ENCODE data around the gene DGLUCY.
"Not testable (repeated sequence)": the region's sequence is repeated elsewhere in the genome, so short reads cannot be mapped to it uniquely, and the experiment has no call there.

Gene DGLUCY, protein sequence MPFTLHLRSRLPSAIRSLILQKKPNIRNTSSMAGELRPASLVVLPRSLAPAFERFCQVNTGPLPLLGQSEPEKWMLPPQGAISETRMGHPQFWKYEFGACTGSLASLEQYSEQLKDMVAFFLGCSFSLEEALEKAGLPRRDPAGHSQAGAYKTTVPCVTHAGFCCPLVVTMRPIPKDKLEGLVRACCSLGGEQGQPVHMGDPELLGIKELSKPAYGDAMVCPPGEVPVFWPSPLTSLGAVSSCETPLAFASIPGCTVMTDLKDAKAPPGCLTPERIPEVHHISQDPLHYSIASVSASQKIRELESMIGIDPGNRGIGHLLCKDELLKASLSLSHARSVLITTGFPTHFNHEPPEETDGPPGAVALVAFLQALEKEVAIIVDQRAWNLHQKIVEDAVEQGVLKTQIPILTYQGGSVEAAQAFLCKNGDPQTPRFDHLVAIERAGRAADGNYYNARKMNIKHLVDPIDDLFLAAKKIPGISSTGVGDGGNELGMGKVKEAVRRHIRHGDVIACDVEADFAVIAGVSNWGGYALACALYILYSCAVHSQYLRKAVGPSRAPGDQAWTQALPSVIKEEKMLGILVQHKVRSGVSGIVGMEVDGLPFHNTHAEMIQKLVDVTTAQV

GRCh38 chr14:91113829-91114078 lies at the start of gene DGLUCY:
DGLUCY (plus strand) TSS chr14:91114073; CDS start chr14:91160295, 46,222 bp downstream.
- peak; percentile 91 for DNase-seq

GRCh38 chr14:91065266-91065665 lies 48.6 kb upstream of the DGLUCY start:
- DNase-seq, result peak; percentile 49

GRCh38 chr14:91067186-91067585 lies 46.7 kb upstream of the DGLUCY start:
- no peak for DNase-seq

- DNase-seq, result no peak
These were observed 45.2 kb upstream of the DGLUCY start for GRCh38 chr14:91068642-91069041.

GRCh38 chr14:91070572-91070971 lies 43.3 kb upstream of the DGLUCY start:
- no peak for DNase-seq

GRCh38 chr14:91075553-91075952 lies 38.3 kb upstream of the DGLUCY start:
- no peak for DNase-seq

GRCh38 chr14:91078095-91078737 lies 35.7 kb upstream of the DGLUCY start:
- DNase-seq, result no peak

DNA sequence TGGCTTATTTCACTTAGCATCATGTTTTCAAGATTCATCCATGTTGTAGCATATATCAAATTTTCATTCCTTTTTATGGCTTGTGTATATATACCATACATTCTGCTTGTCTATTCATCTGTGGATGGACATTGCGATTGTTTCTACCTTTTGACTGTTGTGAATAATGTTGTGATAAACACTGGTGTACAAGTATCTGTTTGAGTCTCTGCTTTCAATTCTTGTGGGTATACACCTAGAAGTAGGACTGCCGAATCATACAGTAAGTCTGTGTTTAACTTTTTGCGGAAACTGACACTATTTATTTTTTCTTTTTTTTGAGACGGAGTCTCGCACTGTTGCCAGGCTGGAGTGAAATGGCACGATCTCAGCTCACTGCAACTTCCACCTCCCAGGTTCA lies 33.8 kb upstream of the DGLUCY start:
- DNase-seq, result no peak

DNA sequence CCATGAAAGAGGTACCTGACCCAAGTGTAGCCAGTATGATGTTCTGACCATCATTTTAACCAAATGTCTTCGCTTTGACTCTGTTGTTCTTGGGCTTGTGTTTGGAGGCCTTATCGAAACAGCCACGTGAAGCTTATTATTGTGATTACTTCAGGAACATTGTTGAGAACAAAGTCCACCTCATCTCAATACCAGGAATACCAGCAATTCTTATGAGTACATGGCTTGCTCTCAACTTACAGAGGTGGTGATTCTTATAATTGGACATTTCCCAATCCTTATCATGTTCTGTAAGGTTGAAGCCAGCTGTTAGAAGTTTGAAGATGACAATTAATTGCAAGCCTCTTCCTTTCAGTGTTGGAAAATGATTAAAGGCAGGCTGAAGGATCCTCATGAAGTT lies 31.6 kb upstream of the DGLUCY start:
- DNase-seq, result no peak

GRCh38 chr14:91084516-91084915 lies 29.4 kb upstream of the DGLUCY start:
- DNase-seq, result no peak

DNA sequence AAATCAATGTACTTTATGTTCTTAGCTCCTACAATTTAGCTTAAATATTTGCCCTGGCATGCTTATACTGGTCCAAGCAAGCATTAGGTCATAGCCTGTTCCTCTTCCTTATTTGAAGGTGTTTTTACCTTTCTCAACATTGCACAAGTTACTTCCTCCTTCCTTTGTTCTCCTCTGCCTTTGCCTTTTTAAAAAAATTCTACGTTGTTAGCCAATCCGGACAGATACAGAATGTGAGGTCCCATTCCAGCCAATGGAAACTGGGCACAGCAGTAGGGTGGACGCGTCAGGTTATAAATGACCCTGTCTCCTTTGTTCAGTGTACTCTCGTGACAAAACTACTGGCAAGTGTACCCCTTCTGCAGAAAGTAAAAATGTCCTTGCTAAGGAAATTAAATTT lies 26.4 kb upstream of the DGLUCY start:
- DNase-seq, result not testable (repeated sequence)

GRCh38 chr14:91088585-91089235 lies 25.2 kb upstream of the DGLUCY start:
- DNase-seq, result no peak

DNA sequence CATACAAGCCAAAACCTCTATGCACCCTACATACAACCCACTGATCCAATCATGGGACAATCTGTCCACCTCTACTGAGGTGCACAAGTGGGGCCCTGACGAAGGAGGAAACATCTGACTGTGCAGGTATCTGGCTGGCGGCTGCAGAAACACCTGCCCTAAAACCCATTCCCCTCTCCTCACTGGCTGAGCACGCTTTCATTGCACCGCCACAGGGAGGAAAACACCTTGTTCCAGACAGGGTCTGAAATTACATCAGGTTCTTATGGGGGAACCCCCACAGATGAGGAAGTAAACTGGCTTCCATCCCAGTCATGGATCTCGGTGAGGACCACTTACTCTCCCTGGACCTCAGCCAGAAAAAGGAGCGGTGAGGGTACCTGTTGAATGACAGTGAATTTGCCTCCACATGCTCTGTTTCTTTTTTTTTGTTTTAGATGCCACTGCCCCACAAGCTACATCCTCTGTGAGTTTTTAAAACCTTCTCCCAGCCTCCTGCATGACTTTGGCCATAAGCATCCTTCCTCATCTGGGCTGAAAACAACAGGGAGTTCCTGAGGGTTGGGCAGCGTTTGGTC lies 23.8 kb upstream of the DGLUCY start:
- no peak for DNase-seq

DNA sequence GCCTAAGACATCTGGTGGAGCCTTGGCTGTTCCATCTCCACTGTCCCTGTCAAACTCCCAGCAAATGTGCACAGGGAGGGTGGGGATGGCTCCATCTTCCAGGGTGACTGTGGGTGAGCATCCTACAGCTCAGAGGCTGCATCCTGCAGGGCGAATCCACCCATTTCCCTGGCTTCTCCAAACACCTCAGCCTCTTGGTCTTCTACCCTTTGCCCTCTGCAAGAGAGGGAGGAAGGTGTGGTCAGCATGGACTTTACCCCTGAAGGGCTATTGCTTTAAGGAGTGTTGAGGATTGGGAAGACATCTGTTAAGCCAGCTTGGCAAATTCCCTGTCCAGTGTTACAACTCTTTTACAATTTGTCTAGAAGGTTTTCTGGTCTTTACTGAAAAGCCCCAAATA lies 23.1 kb upstream of the DGLUCY start:
- no peak for DNase-seq

DNA sequence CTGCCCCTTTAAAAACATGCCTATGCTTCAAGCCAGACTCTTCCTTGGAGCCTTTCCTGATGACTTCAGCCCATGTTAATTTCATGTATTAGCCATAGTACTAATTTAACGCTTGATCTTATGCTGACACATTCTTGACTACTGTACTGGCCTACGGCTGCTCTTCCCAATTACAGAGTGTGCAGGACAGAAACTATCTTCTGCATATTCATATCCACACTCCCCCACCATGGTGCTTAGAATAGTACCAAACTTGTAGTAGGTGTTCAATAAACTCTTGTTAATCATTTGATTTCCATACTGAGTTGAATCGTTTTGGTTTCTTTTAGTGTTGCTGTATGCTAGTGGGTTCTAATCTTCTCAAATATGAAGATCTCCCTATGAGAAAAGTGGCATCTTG lies 21.8 kb upstream of the DGLUCY start:
- no peak for DNase-seq

- not testable (repeated sequence) for DNase-seq
These were observed 20.0 kb upstream of the DGLUCY start for GRCh38 chr14:91093743-91094472.

- no peak for DNase-seq
These were observed 19.1 kb upstream of the DGLUCY start for GRCh38 chr14:91094772-91095171.

- no peak for DNase-seq
These were observed 18.7 kb upstream of the DGLUCY start for GRCh38 chr14:91095178-91095577.

GRCh38 chr14:91097657-91098056 lies 16.2 kb upstream of the DGLUCY start:
- DNase-seq, result not testable (repeated sequence)

- no peak for DNase-seq
These were observed 15.3 kb upstream of the DGLUCY start for GRCh38 chr14:91098591-91098990.

GRCh38 chr14:91100102-91100501 lies 13.8 kb upstream of the DGLUCY start:
- no peak for DNase-seq

GRCh38 chr14:91103116-91103515 lies 10.8 kb upstream of the DGLUCY start:
- DNase-seq, result no peak

Data from femur (tissue), 1 donor.